Measurements from ENCODE around the gene PLBD1.

DNA sequence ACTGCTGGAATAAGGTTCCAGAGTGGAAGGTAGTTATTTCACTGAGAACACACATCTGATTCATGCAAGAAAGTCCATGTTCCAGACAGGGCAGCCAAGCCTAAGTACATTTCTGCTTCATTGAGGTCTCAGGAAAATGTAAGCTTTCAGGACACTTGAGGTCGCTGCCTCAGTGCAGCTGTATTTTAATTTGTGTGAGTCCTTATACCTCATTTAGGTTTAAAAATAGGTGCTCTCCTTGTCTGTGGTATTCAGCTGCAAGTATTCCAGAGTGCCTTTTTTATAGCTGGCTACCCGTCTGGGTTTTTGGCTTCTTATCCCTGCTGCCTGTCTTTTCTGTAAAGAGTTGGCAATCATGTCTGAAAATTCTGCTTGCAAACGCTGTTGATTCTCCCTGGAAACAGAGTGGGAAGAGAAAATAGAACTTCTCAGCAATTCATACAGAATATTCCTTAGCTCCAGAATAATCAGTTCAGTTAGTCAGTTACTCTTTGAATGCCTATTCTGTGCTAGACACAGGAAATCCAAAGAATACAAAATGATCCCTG is 45.3 kb upstream of the PLBD1 start:
- TF ChIP-seq, protein P1, sequence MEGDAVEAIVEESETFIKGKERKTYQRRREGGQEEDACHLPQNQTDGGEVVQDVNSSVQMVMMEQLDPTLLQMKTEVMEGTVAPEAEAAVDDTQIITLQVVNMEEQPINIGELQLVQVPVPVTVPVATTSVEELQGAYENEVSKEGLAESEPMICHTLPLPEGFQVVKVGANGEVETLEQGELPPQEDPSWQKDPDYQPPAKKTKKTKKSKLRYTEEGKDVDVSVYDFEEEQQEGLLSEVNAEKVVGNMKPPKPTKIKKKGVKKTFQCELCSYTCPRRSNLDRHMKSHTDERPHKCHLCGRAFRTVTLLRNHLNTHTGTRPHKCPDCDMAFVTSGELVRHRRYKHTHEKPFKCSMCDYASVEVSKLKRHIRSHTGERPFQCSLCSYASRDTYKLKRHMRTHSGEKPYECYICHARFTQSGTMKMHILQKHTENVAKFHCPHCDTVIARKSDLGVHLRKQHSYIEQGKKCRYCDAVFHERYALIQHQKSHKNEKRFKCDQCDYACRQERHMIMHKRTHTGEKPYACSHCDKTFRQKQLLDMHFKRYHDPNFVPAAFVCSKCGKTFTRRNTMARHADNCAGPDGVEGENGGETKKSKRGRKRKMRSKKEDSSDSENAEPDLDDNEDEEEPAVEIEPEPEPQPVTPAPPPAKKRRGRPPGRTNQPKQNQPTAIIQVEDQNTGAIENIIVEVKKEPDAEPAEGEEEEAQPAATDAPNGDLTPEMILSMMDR (IDR thresholded peaks at IDR 0.05) = no peak
- no peak for TF ChIP-seq POLR2A (IDR thresholded peaks at IDR 0.05)
- TF ChIP-seq POLR2AphosphoS5 (IDR thresholded peaks at IDR 0.05) = no peak
- TF ChIP-seq EP300 (IDR thresholded peaks at IDR 0.05) = no peak

Data from gastroesophageal sphincter (tissue), 3 donors.